GM19043 (cell line): ENCODE measurements around the gene RENBP.

Experiments
- ATAC-seq: cut with Tn5 transposase; IDR thresholded peaks from one replicate; pipeline ENCODE4 v1.9.1; 2021; ENCODE audit warnings: low read depth; ENCODE audit not compliant: unreplicated experiment

The RENBP gene

GRCh38 chrX:153922932-153923857, 21.2 kb downstream of the RENBP start:
- ATAC-seq: no peak

DNA sequence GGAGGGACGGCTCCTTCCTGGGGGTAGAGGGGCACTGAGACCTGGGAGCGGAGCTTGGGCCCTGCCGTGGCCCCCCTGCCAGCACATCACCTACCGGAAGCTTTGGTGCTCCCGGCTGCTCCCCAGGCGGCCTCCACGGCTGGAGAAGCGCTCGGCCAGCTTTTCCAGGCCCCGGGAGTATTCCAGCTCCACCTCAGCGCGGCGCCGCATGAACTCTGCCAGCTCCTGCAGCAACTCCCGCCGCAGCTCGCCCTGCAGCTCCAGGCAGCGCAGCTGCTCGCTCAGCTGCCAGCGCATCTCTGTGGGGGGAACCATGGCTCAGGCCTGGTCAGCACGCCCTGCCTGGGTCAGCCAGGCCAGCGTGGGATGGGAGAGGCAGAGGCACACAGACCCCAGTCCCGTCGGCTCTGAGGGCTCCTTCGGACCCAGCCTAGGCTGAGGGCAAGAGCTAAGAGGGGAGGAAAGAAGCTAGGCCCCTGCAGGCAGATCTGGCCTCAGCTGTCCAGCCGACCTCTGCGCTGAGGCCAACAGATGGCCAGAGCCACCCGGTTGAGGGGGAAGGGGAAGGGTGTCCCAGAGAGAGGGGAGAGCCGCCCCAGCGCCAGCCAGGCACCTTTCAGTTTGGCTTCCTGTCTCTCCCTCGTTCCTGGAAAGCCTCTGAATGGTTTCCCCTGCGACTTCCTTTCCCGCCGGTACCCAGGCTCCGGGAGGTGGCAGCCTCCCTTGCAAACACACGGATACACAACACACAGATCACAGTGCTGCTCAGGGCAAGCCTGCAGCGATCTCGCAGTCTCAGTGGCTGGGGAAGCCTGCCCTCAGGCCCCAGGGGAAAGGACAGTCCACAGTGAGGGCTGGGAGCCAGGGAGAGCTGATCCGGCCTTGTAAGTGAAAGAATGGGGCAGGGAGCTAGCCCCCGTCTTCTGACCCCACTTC, 22.7 kb downstream of the RENBP start:
- no peak for ATAC-seq

DNA sequence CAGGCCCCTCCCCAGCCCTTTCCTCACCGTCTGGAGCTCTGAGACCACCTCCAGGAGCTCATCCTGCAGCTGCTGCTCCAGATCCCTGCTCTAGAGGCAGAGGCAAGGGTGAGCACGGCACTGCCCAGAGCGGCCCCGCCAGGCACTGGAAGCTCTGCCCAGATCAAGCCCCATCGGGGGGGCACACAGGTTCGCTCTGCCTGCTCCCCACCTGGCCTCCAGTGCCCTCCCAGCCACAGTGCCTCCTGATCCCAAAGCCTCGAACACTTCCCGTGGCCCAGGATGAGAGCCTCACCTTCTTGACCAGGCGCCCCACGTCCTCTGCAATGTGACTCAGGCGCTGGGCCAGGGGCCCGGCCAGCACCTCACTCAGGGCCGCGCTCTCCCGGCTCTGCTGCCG, 23.4 kb downstream of the RENBP start:
- ATAC-seq: no peak

GRCh38 chrX:153920546-153920945, 23.9 kb downstream of the RENBP start:
- ATAC-seq: no peak

DNA sequence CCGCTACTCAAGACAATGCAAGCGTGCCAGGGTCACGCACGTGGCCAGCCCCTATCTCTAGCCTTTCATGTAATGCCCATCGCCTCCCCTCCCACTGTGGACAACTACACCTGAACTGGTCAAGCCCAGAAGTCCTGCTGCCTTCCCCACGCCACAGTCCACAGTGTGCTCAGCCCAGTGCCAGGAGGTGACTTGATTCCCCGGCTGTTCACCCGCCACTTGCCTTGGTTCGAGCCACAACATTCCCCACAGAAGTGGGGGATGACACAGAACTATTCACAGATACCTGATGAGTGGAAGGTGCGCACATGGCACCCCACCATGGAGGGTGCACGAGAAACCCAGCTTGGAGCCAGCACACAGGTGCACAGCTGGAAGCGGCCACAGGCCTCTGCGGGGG, 25.2 kb downstream of the RENBP start:
- no peak for ATAC-seq

DNA sequence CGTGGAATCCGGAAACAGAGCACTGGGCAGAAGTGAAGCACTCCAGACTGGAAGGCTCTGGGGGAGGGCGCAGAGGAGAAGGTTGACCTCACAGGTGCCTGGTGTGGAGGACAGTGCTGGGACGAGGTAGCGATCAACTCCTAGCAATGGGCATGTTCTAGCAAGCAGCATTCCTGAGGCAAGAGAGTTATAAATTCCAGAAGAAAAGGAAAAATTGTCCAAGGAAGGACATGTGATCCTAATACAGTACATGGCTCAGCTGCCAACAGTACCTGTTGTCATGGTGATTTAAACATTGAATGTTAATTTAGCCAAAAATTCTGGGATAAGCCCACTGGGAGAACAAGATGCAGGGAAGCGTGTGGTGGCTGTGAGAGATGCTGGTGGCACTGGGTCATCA, 26.6 kb downstream of the RENBP start:
- no peak for ATAC-seq

- ATAC-seq: no peak
These were observed 30.7 kb downstream of the RENBP start for GRCh38 chrX:153913701-153914100.

DNA sequence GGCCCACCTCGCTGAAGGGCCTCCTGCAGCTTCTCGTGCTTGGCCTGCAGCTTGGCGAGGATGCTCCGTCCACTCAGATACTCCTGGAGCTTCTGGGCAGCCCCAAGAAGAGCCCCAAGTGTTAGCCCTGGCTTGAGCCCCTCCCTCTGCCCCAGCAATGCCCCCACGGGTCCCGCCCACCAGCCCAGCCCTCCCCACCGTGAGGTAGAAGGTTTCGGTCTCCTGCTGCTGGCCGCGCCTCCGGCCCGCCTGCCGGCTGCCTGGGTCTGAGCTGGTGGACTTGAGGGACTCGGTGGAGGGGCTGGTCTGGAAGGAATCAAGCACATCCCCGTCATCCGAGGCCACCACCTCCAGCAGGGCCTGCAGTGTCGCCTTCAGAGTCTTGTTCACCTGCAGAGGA, 31.2 kb downstream of the RENBP start:
- ATAC-seq: no peak

- ATAC-seq: no peak
These were observed 32.6 kb downstream of the RENBP start for GRCh38 chrX:153911798-153912197.

- no peak for ATAC-seq
These were observed 34.0 kb downstream of the RENBP start for GRCh38 chrX:153910446-153910845.

- ATAC-seq: no peak
These were observed 34.5 kb downstream of the RENBP start for GRCh38 chrX:153909980-153910360.

GRCh38 chrX:153909024-153909979, 35.1 kb downstream of the RENBP start:
- no peak for ATAC-seq

- ATAC-seq: no peak
These were observed 36.1 kb downstream of the RENBP start for GRCh38 chrX:153908219-153908860.

DNA sequence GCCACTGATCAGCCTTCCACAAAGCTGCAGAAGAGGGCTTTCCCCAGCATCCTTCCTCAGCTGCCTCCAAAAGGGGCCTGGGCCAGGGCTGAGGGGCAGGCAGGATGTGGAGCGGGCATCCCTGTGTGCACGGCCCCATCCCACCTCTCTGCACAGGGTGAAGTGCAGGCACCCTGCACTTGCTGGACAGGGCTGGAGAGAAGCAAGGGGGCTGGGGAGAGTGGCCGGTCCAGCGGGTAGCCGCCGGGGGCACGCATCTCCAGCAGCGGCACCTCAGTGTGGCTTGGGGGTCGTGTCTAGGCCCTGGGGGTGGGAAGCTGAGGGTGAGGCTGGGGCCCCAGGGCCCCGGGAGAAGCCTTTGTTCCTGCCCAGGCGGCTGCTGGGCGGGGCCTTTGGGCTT, 37.0 kb downstream of the RENBP start:
- no peak for ATAC-seq

- no peak for ATAC-seq
These were observed 38.1 kb downstream of the RENBP start for GRCh38 chrX:153906126-153906917.

GRCh38 chrX:153905481-153906095, 38.9 kb downstream of the RENBP start:
- ATAC-seq: no peak

DNA sequence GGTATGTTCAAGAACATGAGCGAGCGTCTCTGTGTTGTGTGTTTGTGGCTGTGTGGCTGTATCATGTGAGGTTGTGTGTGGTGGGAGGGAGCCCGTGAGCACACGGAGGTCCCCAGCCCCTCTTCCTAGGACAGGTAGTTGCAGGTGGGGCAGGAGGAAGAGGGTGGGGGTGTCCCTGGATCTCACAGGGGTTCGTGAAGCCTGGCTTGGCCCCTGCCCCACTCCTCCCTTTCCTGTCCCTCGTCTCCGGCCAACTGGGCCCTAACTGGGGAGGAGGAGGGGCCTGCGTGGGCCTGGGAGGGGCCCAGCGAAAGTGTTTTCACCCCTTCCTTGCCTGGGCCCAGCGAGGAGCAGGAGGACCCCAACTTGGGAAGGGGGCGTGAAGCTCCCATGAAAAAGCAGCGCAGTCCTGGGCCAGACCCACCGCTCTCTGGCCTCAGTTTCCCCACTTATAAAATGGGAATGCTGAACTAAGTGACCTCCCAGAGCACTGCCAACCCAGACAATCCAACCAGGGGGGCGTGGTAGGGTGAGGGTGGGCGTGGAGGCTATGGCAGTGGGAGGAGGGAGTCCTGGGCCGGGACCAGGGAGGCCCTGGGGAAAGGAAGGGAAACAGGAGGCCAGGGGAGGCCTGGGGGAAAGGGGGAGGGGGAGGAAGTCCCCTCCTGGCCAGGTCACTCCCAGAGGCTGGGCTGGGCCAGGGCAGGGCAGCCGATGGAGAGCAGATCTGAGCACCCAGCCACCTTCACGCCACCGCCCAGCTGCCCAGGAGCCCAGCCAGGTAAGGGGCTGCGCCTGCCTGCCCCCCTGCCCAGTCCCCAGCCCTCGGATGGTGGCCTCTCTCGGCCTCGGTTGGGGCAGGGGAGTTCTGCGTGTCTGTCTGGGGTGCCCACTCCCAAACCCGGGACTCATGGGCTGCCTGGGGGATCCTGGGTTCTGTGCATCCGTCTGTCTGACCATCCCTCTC, 40.2 kb downstream of the RENBP start, which contains the start of gene AVPR2:
AVPR2 (plus strand) TSS at position 683 of the 967 bp plus-strand sequence. CDS start 473 bp downstream, outside the sequence.
- no peak for ATAC-seq
